Effector CD8-positive, alpha-beta T cell (primary cell): ENCODE results near the gene LRRC46.

Experiments
- DNase-seq: peaks from one replicate; lab custom pipeline; 2025; lab: John Stamatoyannopoulos, UW

Gene LRRC46

DNA sequence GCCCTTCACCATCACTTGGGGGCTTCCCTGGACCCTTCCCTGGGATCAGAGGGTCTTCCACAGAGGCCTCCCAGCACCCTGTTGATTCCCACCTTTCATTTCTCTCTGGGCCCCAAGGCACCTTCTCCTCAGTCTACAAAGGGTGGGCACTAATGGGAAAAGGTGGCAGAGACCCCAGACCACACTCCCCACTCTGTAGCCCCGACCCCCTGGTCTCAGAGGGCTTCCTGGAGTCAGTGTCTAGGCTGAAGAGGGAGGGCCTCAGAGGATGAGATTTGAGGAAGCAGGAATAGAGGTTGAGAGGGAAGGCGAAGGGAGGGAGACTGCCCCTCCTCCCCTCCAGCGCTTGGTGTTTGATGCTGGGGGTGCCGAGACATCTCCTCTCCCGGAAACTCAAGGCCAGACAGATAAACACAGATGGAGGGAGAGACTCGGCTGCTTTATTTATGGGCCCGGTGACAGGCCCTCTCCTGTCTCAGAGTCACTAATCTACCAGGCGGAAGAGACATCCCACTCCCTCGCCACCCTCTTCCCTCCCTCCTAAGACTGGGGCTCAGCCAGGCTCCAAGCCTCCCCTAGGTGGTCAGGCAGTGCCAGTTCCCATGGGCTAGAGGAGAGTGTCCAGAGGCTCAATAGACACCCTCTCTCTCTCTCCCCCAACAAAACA is 46.0 kb downstream of the LRRC46 start:
- DNase-seq: no peak

DNA sequence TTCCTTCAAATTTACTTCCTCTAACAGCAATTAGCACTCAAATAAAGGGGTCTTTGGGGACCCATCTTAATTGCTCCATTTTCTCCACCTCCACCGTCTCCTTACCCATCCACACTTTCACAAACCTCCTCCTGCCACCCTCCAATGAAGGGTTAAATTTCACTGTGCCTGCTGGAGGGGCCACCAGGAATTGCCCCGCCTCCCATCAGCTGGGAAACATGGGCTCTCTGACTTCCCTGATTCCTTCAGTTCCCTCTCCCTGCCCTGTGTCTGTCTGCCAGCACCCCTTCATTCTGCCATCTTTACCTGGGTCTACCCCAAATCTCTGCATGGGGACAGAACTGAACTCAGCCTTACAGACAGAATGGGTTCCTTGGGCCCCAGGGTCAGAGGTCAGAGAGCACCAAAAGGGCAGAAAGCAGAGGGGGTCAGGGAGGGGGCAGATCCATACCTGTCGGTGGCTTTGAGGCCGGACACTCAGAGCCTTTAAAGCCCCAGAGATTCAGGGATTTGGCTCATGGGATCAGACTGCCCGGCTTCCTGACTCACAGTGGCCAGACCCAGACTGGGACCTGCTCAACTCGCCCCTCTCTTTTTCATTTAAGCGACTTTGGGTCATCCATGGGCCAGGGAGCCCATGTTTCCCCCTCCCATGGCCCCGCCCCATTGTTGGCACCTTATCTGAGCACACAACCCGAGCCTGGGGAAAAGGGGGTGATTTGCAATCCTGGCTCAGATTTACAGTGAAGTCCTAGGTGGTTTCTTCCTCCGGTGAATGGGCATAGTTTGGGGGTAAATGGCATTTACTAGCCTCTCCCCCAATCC is 46.9 kb downstream of the LRRC46 start:
- no peak for DNase-seq

DNA sequence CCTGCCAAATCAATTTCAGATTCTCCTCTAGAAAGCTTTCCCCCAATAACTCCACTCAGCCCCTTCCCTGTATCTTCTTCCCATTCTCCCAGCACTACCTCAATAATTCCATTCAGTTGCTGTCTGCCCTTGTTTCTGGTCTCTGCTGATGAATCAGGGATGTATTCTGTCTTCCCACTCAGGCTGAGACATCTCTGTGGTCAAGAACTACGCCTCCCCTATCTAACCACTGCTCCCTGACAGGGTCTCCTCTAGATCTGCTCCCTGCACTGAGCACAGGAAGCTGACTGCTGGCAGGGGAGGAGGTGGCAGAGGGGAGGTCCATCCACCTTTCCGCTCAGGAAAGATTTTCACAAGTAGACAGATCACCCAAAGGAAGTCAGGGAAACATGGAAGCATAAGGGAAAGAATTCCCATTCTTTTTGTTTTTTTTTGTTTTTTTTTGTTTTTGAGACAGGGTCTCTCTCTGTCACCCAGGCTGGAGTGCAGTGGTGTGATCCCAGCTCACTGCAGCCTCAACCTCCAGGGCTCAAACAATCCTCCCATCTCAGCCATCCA is 47.6 kb downstream of the LRRC46 start:
- DNase-seq: no peak

DNA sequence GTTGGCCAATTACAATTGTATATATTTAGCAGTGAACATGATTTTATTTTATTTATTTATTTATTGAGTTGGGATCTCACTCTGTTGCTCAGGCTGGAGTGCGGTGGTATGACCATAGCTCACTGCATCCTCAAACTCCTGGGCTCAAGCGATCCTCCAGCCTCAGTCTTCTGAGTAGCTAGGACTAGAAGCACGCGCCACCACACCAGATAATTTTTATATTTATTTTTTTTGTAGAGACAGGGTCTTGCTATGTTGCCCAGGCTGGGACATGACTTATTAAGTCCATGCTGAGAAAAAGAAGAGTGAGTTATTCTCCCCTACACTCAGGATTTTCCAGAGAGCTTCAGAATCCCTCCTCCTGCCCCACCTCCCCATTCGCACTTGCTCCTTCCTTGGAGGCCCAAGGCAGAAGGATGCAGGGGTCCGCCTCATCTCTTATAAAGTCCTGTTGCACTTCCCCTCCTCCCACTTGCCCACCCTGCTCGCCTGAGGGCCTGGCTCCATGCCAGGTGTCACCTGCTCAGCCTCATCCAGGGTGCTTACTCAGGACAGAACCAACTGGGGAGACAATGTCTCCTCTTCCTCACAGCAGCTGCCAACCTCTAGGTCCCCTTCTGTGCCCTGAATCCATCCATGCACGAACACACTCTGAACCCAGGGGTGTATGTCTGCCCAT is 48.4 kb downstream of the LRRC46 start:
- no peak for DNase-seq

DNA sequence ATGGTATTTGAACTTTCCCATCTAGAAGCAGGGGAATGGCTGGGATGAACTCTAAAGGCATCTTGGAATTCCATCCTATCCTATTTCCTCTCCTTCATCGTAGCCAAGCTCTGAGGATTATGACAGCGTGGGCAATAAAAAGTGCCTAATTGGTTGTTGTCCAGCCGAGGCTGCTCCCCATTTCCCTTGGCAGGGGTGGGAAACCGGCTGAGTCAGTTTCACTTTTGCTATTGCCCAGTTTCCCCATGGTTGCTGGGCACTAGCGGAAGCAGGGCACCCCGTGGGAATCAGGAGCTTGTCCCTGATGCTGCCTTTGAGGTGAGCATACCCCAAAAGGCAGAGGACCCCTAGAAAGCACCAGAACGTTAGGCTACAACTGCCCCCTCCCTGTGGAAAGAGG is 50.8 kb downstream of the LRRC46 start:
- DNase-seq: no peak

DNA sequence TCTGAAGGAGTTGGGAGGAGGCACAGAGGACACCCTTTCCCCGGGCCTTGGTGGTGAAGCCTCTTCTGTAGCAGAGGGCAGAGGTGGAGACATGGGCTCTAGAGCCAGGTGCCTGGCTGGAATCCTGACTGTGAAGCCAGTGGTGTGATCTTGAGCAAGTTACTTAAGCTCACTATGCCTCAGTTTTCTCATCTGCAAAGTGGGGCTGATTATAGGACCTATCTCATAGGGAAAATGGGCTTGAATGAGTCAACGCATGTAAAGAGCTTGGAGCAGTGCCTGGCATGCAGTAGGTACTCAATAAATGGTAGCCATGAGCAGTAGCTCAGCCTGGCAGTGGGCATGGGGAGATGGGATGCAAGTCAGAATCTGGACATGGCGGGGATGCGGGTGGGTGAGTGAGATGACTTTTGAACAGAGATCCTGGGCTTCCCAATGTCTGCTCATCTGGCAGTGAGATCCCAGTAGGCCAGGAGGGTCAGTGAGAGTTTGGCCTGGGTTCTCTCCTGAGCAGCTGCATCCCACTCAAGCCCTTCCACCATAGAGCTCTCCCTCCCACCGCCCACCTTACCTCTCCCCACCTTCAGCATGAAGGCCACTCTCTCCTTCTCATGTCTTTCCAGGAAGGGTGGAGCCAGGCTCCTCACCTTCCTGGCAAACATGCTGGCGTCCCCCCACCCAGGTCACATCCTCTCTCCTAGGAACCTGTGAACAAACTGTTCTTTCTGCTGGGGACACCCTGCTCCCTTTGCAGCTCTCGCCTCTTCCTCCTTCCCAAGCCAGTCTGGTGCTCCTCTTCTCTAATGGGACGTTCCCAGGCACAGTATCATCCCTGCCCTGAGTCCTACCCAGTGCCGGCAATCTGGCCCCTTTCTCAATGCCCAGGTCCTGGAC is 51.5 kb downstream of the LRRC46 start:
- no peak for DNase-seq

DNA sequence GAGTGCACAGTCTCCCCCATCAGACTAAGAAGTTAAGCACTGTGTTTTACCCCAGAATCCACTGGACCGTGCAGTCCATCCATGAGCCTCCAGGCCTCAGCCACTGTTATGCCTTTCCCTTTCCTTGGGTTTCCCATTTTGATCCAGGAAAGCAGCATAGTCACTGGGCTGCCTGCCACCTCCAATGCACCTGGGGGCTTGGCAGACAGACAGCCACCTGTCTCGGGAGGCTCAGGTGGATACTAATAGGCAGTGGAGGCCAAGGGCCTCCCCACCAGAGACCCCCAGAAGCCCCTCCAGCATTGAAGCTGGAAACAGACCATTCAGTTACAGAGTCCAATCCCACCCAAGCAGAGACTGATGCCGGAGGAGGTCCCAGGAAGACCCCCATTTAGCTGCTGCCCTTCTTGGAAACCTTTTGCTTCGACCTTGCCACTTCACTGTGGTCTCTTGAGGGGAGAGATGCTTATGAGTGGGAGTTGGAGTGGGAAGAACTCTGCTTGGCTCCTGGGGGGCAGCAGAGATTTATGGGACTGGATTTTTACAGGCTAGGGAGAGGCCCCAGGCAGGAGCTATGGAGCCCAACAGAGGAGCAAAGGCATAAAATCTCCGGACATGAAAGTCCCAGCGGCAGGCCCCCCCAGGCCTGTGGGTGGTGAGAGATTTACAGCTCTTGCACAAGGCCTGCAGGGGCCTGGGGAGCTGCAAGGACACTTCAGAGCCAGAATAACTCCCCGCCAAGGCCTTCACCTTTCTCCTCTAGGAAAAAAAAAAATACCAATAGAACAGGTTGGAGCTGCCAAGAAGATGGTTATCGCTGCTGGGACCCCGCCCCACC is 52.3 kb downstream of the LRRC46 start:
- DNase-seq: no peak

DNA sequence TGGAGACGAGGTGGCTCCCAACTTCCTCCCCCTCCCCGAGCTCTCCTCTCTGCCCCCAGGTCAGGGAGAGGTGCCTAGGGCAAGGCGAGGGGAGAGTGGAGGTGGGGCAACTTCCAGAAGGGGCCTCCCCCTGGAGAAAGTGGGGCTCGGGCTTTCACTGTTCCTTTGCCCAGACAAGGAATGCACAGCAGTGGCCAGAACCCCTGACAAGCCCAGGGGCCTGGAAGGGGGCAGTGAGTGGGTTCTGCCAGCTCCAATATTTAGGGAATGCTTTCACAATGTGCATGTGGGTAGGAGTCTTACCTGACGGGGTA is 52.9 kb downstream of the LRRC46 start:
- no peak for DNase-seq

DNA sequence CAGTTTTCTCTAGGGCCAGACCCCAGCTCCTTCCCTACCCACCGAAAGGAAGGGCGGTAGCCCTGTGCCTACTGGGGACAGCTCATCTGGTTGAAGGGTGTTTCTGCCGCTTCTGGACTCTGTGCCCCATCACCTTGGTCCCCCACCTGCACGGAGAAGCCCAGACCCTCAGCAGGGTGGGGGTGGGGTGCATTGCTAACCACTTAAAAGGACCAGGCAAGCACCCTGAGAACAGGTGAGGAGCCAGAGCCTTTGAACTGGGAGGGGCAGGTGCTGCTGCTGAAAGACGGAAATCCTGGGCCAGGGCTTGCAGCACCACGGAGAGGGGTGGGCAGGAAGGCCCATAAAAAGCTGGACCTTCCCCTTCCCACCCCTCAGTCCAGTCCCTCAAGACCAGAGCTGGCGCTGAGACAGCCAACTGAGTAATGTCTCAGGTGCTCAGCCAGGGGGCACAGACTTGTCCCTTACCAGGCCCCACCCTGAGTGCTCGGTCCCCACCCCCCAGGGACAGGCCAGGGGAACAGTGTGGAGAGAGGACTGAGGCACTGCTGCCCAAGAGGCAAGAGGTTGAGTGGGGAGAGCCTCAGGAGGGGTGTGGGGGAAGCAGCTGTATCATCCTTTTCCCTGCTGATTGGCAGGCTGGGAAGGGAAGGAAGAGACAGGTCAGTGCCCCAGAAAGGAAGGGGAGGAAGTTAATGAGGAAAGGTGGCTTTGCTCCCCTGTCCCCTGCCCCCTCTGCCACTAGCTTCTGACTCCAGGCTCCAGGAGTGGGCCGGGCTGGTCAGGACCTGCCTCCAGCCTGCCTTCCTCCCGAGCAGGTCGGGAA is 53.6 kb downstream of the LRRC46 start:
- DNase-seq: peak; percentile 2
